ENCODE measurements around the gene PLEK2.

DNA sequence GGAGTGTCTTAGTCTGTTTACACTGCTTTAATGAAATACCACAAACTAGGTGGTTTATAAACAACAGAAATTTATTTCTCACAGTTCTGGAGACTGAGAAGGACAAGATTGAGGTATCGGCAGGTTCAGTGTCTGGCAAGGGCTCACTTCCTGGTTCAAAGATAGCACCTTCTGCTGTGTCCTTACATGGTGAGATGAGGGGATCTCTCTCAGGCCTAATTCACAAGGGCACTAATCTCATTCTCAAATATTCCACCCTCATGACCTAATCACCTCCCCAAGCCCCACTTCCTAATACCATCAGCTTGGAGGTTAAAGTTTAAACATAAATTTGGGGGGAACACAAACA is 35.0 kb upstream of the PLEK2 start:
- TF ChIP-seq, protein P1, sequence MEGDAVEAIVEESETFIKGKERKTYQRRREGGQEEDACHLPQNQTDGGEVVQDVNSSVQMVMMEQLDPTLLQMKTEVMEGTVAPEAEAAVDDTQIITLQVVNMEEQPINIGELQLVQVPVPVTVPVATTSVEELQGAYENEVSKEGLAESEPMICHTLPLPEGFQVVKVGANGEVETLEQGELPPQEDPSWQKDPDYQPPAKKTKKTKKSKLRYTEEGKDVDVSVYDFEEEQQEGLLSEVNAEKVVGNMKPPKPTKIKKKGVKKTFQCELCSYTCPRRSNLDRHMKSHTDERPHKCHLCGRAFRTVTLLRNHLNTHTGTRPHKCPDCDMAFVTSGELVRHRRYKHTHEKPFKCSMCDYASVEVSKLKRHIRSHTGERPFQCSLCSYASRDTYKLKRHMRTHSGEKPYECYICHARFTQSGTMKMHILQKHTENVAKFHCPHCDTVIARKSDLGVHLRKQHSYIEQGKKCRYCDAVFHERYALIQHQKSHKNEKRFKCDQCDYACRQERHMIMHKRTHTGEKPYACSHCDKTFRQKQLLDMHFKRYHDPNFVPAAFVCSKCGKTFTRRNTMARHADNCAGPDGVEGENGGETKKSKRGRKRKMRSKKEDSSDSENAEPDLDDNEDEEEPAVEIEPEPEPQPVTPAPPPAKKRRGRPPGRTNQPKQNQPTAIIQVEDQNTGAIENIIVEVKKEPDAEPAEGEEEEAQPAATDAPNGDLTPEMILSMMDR (IDR thresholded peaks at IDR 0.05), result no peak
- no peak for TF ChIP-seq POLR2A (IDR thresholded peaks at IDR 0.05)

Data from right lobe of liver (tissue), 4 donors.